HepG2 (cell line): ENCODE measurements around the gene TBC1D2B. TPM values are rescaled to one million over a fixed set of nuclear protein-coding genes. Genes with fewer than 3 reads are reported as not detected.

Source experiments
- CENPX ChIP-seq: sonication (generic); formaldehyde crosslinking; IDR thresholded peaks from 2 replicates; pipeline ENCODE4 v1.9.0; 2021; ENCODE audit warnings: mild to moderate bottlenecking, missing genetic modification reagents, moderate library complexity
- GTF3A ChIP-seq: sonication (generic); formaldehyde crosslinking; conservative IDR thresholded peaks from 2 replicates; pipeline ENCODE4 v1.4.0; 2020; ENCODE audit warnings: mild to moderate bottlenecking, missing genetic modification reagents
- ISX ChIP-seq: sonication (generic); formaldehyde crosslinking; conservative IDR thresholded peaks from 2 replicates; pipeline ENCODE4 v1.5.0; 2020; ENCODE audit warnings: missing genetic modification reagents
- KDM6A ChIP-seq: IDR thresholded peaks from 2 replicates; pipeline ENCODE4 v1.6.1; 2016; ENCODE audit warnings: low read depth
- NFE2L1 ChIP-seq: sonication (generic); formaldehyde crosslinking; IDR thresholded peaks from 2 replicates; pipeline ENCODE4 v1.4.0; 2020; ENCODE audit warnings: missing genetic modification reagents, mild to moderate bottlenecking, borderline replicate concordance
- PHF5A ChIP-seq: IDR thresholded peaks from one replicate; pipeline ENCODE4 v1.6.1; 2018; ENCODE audit warnings: low read depth, missing genetic modification reagents; ENCODE audit not compliant: unreplicated experiment
- SAFB2 ChIP-seq: sonication (generic); formaldehyde crosslinking; IDR thresholded peaks from 2 replicates; pipeline ENCODE4 v1.5.1; 2020; ENCODE audit warnings: missing genetic modification reagents, low read depth, mild to moderate bottlenecking, borderline replicate concordance
- SALL1 ChIP-seq: sonication (generic); formaldehyde crosslinking; IDR thresholded peaks from 2 replicates; pipeline ENCODE4 v1.8.0; 2022; ENCODE audit warnings: mild to moderate bottlenecking, missing genetic modification reagents
- SNAPC2 ChIP-seq: sonication (generic); formaldehyde crosslinking; IDR thresholded peaks from 2 replicates; pipeline ENCODE4 v1.8.1; 2022; ENCODE audit warnings: mild to moderate bottlenecking, missing genetic modification reagents
- SOX6 ChIP-seq, 2 experiments: fragments of 450-650 bp in 1 of 2; sonication (generic) in 1 of 2; formaldehyde crosslinking in 1 of 2; IDR thresholded peaks; 2 replicates each; pipeline versions ENCODE4 v1.4.0 to v1.6.1; 2017 to 2020; ENCODE audit warnings: antibody characterized with exemption in 1 of 2, mild to moderate bottlenecking in 1 of 2, missing genetic modification reagents in 1 of 2
- SP4 ChIP-seq: sonication (generic); formaldehyde crosslinking; IDR thresholded peaks from 2 replicates; pipeline ENCODE4 v1.8.1; 2023; ENCODE audit warnings: mild to moderate bottlenecking, missing genetic modification reagents
- SUZ12 ChIP-seq: fragments of 150-350 bp; IDR thresholded peaks from 2 replicates; pipeline ENCODE4 v1.6.1; 2014; ENCODE audit warnings: low read depth, low read length
- TBX3 ChIP-seq: fragments of 450-650 bp; IDR thresholded peaks from 2 replicates; pipeline ENCODE4 v1.6.1; 2017; ENCODE audit warnings: antibody characterized with exemption, mild to moderate bottlenecking, inconsistent platforms, borderline replicate concordance
- XBP1 ChIP-seq: sonication (generic); formaldehyde crosslinking; IDR thresholded peaks from 2 replicates; pipeline ENCODE4 v1.5.0; 2020; ENCODE audit warnings: missing genetic modification reagents
- ZC3H4 ChIP-seq: sonication (generic); formaldehyde crosslinking; IDR thresholded peaks from 2 replicates; pipeline ENCODE4 v1.4.0; 2020; ENCODE audit warnings: missing genetic modification reagents, borderline replicate concordance
- ZNF101 ChIP-seq: sonication (generic); formaldehyde crosslinking; IDR thresholded peaks from 2 replicates; pipeline ENCODE4 v1.4.0; 2020; ENCODE audit warnings: mild to moderate bottlenecking, low read depth, missing genetic modification reagents, borderline replicate concordance
- ZNF329 ChIP-seq: sonication (generic); formaldehyde crosslinking; IDR thresholded peaks from 2 replicates; pipeline ENCODE4 v1.9.0; 2021; ENCODE audit warnings: low read depth, mild to moderate bottlenecking, missing genetic modification reagents
- ZNF577 ChIP-seq: sonication (generic); formaldehyde crosslinking; IDR thresholded peaks from 2 replicates; pipeline ENCODE4 v1.4.0; 2020; ENCODE audit warnings: mild to moderate bottlenecking, low read depth, missing genetic modification reagents, borderline replicate concordance
- ZSCAN31 ChIP-seq: sonication (generic); formaldehyde crosslinking; IDR thresholded peaks from 2 replicates; pipeline ENCODE4 v1.5.0; 2020; ENCODE audit warnings: low read depth, mild to moderate bottlenecking, missing genetic modification reagents
- polyA plus RNA-seq, 8 experiments: library from polyadenylated mRNA; depleted of rRNA in 3 of 8; stranded (reverse) in 7 of 8; unstranded in 1 of 8; fragments of >200 nt; fragmentation: Illumina TruSeq in 4 of 8; extraction: Trizol in 4 of 8; gene quantifications; 2 replicates each; pipeline versions ENCODE4 v1.2.1 to v1.2.3, GENCODE V29; 2011 to 2016; ENCODE audit warnings: low read depth in 4 of 8, missing spikeins in 1 of 8, mixed read lengths in 1 of 8; ENCODE audit not compliant: insufficient read depth in 1 of 8
- total RNA-seq, 5 experiments: library from RNA; depleted of rRNA; stranded (reverse); fragments of >200 nt; fragmentation: Illumina TruSeq; extraction: Trizol; gene quantifications; 2 replicates each; pipeline ENCODE4 v1.2.3, GENCODE V29; 2016; ENCODE audit warnings: low read depth in 1 of 5
- TF ChIP-seq, protein P1 (sequence below): sonication (generic); formaldehyde crosslinking; conservative IDR thresholded peaks from 2 replicates; pipeline ENCODE4 v1.4.0; 2020; ENCODE audit warnings: missing genetic modification reagents
- TF ChIP-seq, protein P2 (sequence below): sonication (generic); formaldehyde crosslinking; IDR thresholded peaks from 2 replicates; pipeline ENCODE4 v1.5.1; 2020; ENCODE audit warnings: missing genetic modification reagents, mild to moderate bottlenecking, borderline replicate concordance
- TF ChIP-seq, protein P3 (sequence below): sonication (generic); formaldehyde crosslinking; IDR thresholded peaks from 2 replicates; pipeline ENCODE4 v1.5.1; 2020; ENCODE audit warnings: mild to moderate bottlenecking, missing genetic modification reagents, moderate library complexity
- TF ChIP-seq, protein P4 (sequence below): sonication (generic); formaldehyde crosslinking; IDR thresholded peaks from 2 replicates; pipeline ENCODE4 v1.4.0; 2020; ENCODE audit warnings: mild to moderate bottlenecking, missing genetic modification reagents
- TF ChIP-seq, protein P5 (sequence below): IDR thresholded peaks from 2 replicates; pipeline ENCODE4 v1.6.1; 2016; ENCODE audit warnings: missing genetic modification reagents, missing compliant biosample characterization

TBC1D2B gene
- total and polyA plus RNA-seq, 2 of the 13 experiments (the other 11 are each of a cell fraction or from before 2014, with no cell fraction given), result 10.1 to 14.4 TPM

DNA sequence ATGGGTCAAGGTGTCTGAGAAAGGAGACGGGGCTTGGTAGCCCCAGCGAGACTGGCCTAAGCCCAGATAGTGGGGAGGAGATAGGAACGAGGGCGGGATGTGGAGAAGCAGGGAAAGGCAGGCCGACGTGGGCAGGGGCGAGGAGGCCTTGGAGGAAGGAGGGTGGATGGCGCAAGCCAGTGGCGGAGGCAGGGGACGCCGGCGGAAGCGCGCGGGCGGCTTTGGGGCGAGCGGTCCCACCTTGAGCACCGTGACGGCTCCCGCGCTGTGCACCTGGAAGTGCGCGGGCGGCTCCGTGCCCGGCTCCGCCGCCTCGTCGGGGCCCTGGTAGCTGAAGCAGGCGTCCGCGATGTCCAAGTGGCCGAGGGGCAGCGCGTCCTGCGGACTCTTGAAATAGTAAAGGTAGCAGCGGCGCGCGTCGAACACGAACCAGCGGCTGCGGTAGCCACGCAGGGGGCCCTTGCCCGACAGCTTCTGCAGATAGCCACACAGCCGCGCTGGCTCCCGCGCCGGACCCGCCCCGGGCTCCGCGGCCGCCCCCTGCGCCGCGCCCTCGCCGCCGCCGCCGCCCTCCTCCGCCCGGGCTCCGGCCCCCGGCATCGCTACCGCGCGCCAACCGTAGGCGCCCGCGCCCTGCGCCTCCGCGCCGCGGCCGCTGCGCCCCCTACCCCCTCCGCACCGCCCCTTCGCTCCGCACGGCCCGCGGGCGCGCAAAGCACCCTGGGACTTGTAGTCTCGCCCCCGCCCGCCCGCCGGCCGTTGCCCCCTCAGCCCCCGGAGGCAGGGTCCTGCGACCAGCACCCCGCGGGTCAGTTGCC is at the start of gene TBC1D2B (continued):
- TF ChIP-seq, protein P1, sequence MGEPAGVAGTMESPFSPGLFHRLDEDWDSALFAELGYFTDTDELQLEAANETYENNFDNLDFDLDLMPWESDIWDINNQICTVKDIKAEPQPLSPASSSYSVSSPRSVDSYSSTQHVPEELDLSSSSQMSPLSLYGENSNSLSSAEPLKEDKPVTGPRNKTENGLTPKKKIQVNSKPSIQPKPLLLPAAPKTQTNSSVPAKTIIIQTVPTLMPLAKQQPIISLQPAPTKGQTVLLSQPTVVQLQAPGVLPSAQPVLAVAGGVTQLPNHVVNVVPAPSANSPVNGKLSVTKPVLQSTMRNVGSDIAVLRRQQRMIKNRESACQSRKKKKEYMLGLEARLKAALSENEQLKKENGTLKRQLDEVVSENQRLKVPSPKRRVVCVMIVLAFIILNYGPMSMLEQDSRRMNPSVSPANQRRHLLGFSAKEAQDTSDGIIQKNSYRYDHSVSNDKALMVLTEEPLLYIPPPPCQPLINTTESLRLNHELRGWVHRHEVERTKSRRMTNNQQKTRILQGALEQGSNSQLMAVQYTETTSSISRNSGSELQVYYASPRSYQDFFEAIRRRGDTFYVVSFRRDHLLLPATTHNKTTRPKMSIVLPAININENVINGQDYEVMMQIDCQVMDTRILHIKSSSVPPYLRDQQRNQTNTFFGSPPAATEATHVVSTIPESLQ (CRISPR knock-in tag), result no peak
- TF ChIP-seq GTF3A (no peak), ISX (CRISPR knock-in tag) (no peak), SUZ12 (peak; percentile 47), SP4 (CRISPR knock-in tag) (peak; percentile 46; the same call in 1 of the 2 replicates), ZNF577 (CRISPR knock-in tag) (no peak), KDM6A (CRISPR knock-in tag) (no peak), PHF5A (no peak), XBP1 (CRISPR knock-in tag) (no peak), ZSCAN31 (no peak), SOX6 (IDR thresholded peaks at IDR 0.05) (no peak), SOX6 (CRISPR knock-in tag; IDR thresholded peaks at IDR 0.05) (no peak), SAFB2 (no peak), TBX3 (no peak), ZNF329 (CRISPR knock-in tag) (0 out of 2 replicates have a peak, but pooled peaks have one; percentile 26), SALL1 (peak; percentile 48; the same call in 1 of the 2 replicates), NFE2L1 (CRISPR knock-in tag) (no peak), ZNF101 (CRISPR knock-in tag) (no peak), SNAPC2 (CRISPR knock-in tag) (no peak), CENPX (no peak), ZC3H4 (CRISPR knock-in tag) (no peak)
- TF ChIP-seq, protein P2, sequence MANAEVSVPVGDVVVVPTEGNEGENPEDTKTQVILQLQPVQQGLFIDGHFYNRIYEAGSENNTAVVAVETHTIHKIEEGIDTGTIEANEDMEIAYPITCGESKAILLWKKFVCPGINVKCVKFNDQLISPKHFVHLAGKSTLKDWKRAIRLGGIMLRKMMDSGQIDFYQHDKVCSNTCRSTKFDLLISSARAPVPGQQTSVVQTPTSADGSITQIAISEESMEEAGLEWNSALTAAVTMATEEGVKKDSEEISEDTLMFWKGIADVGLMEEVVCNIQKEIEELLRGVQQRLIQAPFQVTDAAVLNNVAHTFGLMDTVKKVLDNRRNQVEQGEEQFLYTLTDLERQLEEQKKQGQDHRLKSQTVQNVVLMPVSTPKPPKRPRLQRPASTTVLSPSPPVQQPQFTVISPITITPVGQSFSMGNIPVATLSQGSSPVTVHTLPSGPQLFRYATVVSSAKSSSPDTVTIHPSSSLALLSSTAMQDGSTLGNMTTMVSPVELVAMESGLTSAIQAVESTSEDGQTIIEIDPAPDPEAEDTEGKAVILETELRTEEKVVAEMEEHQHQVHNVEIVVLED (CRISPR knock-in tag), result peak; percentile 76
- TF ChIP-seq, protein P3, sequence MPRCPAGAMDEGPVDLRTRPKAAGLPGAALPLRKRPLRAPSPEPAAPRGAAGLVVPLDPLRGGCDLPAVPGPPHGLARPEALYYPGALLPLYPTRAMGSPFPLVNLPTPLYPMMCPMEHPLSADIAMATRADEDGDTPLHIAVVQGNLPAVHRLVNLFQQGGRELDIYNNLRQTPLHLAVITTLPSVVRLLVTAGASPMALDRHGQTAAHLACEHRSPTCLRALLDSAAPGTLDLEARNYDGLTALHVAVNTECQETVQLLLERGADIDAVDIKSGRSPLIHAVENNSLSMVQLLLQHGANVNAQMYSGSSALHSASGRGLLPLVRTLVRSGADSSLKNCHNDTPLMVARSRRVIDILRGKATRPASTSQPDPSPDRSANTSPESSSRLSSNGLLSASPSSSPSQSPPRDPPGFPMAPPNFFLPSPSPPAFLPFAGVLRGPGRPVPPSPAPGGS, result peak; percentile 25; the same call in 1 of the 2 replicates
- TF ChIP-seq, protein P4, sequence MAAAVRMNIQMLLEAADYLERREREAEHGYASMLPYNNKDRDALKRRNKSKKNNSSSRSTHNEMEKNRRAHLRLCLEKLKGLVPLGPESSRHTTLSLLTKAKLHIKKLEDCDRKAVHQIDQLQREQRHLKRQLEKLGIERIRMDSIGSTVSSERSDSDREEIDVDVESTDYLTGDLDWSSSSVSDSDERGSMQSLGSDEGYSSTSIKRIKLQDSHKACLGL (CRISPR knock-in tag), result no peak
- TF ChIP-seq, protein P5, sequence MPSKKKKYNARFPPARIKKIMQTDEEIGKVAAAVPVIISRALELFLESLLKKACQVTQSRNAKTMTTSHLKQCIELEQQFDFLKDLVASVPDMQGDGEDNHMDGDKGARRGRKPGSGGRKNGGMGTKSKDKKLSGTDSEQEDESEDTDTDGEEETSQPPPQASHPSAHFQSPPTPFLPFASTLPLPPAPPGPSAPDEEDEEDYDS, result no peak
